ENCODE results near the gene GPR45. TPM values are rescaled to one million over a fixed set of nuclear protein-coding genes. Genes with fewer than 3 reads are reported as not detected.

The GPR45 gene
- total RNA-seq, 1 experiment from 2014 or later, result not detected

DNA sequence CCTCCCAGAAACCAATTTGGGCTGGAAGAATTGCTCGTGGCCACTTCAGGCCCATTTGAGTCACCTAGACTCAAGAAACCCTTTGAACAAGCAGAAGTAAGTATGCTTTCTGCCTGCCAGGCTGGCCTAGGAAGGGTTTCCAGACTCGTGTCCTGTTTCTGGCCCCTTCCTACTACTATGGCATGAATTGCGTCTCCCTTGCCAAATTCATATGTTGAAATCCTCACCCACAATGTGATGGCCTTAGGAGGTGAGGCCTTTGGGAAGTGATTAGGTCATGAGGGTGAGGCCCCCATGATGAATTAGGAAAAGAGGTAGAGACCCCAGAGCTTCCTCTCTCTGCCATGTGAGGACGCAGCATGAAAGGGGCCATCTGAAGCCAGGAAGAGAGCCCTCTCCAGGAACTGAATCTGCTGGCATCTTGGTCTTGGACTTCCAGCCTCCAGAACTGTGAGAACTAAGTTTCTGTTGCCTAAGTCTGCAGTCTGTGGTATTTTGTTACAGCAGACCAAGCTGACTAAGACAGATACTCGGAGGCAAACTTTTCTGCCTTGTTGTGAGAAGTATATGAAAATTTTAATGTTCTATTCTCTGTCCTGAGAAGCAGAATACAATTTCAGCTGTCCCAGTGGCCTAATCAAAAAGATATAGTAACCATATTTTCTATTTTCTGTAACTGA, 13.1 kb downstream of the GPR45 start:
- DNase-seq (ENCODE audit: low read depth), result no peak

- DNase-seq (ENCODE audit: low read depth), result no peak
Measured at GRCh38 chr2:105255979-105256378, 14.4 kb downstream of the GPR45 start.

- peak; percentile 24 for DNase-seq (ENCODE audit: low read depth)
Measured at GRCh38 chr2:105256431-105257047, 15.0 kb downstream of the GPR45 start.

DNA sequence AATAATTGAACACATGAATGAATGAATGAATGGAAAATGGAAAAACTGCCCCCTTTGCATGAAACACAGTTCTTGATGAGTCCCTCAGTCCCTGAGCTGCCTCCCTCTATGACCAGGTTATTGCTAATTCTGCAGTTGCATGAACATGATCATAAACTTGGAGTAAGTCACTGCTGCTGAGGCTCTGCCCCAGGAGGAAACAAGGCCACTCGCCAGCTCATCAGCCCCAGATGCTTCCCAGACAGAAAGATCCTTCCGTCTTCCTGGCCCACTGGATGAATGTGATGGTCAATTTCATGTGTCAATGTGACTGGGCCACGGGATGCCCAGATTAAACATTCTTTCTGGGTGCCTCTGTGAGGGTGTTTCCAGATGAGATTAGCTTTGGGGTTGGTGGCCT, 16.4 kb downstream of the GPR45 start:
- DNase-seq (ENCODE audit: low read depth), result peak; percentile 12

- no peak for DNase-seq (ENCODE audit: low read depth)
Measured at GRCh38 chr2:105258835-105259350, 17.4 kb downstream of the GPR45 start.

DNA sequence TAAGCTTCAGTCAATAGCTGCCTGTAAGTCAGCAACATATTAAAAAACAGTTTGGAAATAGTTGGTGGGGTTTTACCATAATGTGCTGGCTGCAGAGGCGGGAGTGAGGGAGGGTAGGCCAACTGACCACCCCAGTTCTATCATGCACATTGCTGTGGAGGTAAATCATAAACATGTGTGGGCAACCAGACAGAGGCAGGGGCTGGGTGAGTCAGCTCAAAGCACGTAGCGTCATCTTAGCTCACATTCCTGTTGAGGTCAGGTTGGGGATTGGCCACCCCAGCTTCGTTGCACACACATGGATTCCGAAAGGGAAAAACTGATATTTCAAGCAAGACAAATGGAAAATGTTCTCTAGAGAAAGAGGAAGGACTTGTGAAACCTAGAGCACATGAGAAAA, 19.5 kb downstream of the GPR45 start:
- DNase-seq (ENCODE audit: low read depth), result peak; percentile 88

DNA sequence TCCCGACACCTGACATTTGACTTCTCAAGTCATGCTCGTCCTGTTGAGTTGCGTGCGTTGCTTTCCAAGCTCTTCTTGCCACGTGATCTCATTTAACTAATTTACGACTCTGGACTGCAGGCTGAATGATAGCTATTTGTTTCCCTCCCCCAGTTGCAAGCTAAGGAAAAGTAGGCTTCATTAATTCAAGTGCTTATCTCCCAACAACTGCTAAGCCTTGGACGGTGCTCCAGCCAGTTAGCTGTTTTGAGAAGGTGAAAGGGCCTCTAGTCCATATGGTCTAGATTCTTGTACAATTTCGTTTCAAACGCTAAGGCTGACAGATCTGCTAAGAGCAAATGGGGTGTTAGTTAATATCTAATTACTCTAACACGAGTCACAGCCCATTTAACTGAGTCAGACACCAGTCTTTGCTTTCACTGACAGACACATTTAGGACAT, 21.1 kb downstream of the GPR45 start:
- DNase-seq (ENCODE audit: low read depth), result no peak

DNA sequence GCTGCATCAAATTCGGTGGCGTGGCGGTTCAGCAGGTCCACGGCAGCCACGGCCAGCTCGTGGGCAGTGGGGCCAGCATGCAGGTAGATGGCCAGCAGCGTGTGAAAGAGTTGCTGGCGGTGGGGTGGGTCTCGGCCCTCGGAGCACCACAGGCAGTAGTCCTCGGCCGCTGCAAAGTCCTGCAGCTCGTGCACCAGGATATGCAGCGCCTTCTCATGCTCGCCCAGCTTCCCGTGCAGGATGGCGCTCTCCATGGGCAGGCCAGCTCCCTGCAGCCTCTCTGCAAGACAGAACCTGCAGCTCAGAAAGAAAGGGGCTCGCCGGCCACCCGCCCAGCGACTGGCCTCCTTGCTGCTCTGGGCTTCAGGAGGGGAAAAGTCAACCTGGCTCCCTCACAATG, 27.9 kb downstream of the GPR45 start:
- DNase-seq (ENCODE audit: low read depth), result no peak

- DNase-seq (ENCODE audit: low read depth), result no peak
Measured at GRCh38 chr2:105271393-105272045, 30.0 kb downstream of the GPR45 start.

DNA sequence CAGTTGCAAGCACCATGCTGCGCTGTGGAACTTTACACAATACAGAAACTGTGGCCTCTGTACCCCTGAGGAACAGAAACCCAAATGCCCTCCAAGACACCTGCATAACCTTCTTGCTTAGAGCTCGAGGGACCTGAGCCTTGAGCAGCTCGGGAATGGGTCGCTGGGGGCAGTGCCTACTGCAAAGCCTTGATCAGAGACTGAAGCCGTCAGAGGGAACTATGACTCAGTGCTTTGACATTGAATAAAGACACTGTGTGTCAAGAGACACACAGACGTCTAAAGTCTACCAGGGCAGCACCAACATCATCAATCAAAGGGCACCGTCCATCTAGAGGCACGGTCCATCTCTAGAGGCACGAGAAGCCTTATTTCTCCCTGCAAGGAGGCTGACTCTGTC, 30.6 kb downstream of the GPR45 start:
- no peak for DNase-seq (ENCODE audit: low read depth)

- no peak for DNase-seq (ENCODE audit: low read depth)
Measured at GRCh38 chr2:105274046-105274445, 32.5 kb downstream of the GPR45 start.

- no peak for DNase-seq (ENCODE audit: low read depth)
Measured at GRCh38 chr2:105278654-105279053, 37.1 kb downstream of the GPR45 start.

DNA sequence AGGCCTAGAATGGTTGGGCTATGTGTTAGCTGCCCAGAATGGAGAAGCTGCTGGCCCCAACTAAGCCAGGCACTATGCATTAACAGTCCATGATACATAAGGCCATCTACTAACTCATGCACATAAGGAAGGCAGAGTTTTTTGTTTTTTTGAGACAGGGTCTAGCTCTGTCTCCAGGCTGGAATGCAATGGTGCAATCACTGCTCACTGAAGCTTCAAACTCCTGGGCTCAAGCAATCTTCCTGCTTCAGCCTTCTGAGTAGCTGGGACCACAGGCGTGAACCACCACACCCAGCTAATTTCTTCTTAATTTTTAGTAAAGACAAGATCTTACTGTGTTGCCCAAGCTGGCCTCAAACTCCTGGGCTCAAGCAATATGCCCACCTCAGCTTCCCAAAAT, 37.6 kb downstream of the GPR45 start:
- no peak for DNase-seq (ENCODE audit: low read depth)

GRCh38 chr2:105280281-105280680, 38.7 kb downstream of the GPR45 start:
- no peak for DNase-seq (ENCODE audit: low read depth)

- DNase-seq (ENCODE audit: low read depth), result no peak
Measured at GRCh38 chr2:105283532-105283931, 42.0 kb downstream of the GPR45 start.

DNA sequence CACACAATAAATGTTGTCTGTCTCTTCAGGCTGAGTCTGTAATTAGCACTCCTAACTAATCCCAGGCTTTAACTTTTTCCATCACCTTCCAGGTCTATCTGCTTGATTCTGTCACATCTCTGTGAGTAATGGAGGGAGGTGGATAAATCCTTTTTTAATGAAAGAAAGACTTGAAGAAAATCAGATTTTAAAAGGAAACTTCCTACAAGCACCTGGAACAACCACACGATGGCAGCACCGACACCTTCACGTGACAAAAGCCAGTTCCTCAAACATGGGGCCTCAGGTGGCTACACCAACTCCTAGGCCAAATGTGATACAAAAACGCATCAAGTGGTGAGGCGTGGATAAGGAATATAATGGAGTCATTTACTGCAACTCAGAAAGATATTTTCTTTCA, 46.1 kb downstream of the GPR45 start:
- DNase-seq (ENCODE audit: low read depth), result peak; percentile 32

GRCh38 chr2:105288133-105288532, 46.6 kb downstream of the GPR45 start:
- no peak for DNase-seq (ENCODE audit: low read depth)

- DNase-seq (ENCODE audit: low read depth), result peak; percentile 1
Measured at GRCh38 chr2:105290981-105291660, 49.6 kb downstream of the GPR45 start.

DNA sequence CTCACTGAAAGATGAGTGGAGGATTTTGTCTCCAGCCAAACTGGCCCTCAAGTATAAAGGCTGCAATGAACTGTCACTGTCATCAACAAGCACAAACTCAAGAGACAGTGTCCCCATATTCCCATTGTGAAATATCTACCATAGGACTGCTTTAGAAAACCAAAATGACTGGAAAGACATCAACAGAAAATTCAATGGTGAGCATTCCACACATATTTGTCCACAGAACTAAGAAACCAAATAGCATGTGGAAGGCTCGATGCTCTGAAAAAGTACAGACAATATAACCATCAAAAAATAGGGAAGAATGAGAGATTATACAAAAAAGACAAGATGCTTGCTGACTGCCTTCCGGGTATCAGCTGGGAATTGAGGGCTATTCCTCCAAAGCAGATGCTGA, 50.4 kb downstream of the GPR45 start:
- DNase-seq (ENCODE audit: low read depth), result no peak
